Endothelial cell of umbilical vein (primary cell): ENCODE data around the gene DNAJA4.

Experiments used
- POLR2A ChIP-seq: IDR thresholded peaks from 2 replicates; pipeline ENCODE4 v1.6.1; 2012; ENCODE audit warnings: low read depth, mild to moderate bottlenecking, control low read depth, low read length
- TF ChIP-seq, protein P1 (sequence below), 2 donors: IDR thresholded peaks; 1 replicate in 1 of 2; 2 replicates in 1 of 2; pipeline ENCODE4 v1.5.1; 2011; ENCODE audit warnings: low read length in 2 of 2, mild to moderate bottlenecking in 2 of 2, moderate library complexity in 2 of 2, control low read depth in 1 of 2, inconsistent platforms in 1 of 2, low read depth in 1 of 2; ENCODE audit not compliant: insufficient read depth in 1 of 2; ENCODE audit errors: extremely low read depth in 1 of 2
- TF ChIP-seq, protein P2 (sequence below): IDR thresholded peaks from 2 replicates; pipeline ENCODE4 v1.6.1; 2011; ENCODE audit not compliant: insufficient read depth, insufficient read length

DNA sequence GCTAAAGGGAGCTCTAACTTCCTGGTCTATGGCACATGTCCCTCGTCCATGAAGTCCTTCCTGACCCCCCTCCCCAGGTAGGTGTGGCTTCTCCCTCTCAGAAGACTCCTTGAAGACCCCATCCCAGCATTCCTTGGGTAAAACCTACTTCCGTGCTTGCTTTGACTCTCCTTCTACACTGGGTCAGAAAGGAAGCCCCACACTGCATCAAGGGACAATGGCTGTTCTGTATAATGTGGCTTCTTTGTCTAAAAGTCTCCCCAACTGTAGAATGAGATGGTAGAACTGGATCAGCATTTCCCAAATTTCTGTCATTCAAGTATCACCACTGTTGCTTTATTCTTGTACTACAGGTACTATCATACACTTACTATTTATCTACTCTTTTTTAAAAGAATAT, 3.9 kb upstream of the DNAJA4 start:
- TF ChIP-seq POLR2A = no peak
- TF ChIP-seq, protein P1, sequence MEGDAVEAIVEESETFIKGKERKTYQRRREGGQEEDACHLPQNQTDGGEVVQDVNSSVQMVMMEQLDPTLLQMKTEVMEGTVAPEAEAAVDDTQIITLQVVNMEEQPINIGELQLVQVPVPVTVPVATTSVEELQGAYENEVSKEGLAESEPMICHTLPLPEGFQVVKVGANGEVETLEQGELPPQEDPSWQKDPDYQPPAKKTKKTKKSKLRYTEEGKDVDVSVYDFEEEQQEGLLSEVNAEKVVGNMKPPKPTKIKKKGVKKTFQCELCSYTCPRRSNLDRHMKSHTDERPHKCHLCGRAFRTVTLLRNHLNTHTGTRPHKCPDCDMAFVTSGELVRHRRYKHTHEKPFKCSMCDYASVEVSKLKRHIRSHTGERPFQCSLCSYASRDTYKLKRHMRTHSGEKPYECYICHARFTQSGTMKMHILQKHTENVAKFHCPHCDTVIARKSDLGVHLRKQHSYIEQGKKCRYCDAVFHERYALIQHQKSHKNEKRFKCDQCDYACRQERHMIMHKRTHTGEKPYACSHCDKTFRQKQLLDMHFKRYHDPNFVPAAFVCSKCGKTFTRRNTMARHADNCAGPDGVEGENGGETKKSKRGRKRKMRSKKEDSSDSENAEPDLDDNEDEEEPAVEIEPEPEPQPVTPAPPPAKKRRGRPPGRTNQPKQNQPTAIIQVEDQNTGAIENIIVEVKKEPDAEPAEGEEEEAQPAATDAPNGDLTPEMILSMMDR (IDR thresholded peaks at IDR 0.05; ENCODE audit: extremely low read depth in 1 of 2, insufficient read depth in 1 of 2, low read depth in 1 of 2, low read length in 2 of 2) = no peak
- TF ChIP-seq, protein P2, sequence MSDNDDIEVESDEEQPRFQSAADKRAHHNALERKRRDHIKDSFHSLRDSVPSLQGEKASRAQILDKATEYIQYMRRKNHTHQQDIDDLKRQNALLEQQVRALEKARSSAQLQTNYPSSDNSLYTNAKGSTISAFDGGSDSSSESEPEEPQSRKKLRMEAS = no peak
